ENCODE results near the gene ITPR2.

The ITPR2 gene

GRCh38 chr12:26715232-26715631 is 117.8 kb downstream of the ITPR2 start:
- no peaks in the 10 kb centered on the region for H3K27me3 ChIP-seq (ENCODE audit: low read depth, low read length)
- H3K79me2 ChIP-seq (ENCODE audit: low read length): peaks cover 38% of the 10 kb centered on the region
- no peaks in the 10 kb centered on the region for H4K20me1 ChIP-seq (ENCODE audit: insufficient read depth, low read length)
- H3K36me3 ChIP-seq (replicated peaks; ENCODE audit: low read depth, low read length): peaks cover 17% of the 10 kb centered on the region
- peaks cover 98% of the 10 kb centered on the region for H3K4me1 ChIP-seq (ENCODE audit: low read length)
- H3K27ac ChIP-seq (ENCODE audit: low read length): peak overlapping the region; percentile 97
- TF ChIP-seq, protein P1, sequence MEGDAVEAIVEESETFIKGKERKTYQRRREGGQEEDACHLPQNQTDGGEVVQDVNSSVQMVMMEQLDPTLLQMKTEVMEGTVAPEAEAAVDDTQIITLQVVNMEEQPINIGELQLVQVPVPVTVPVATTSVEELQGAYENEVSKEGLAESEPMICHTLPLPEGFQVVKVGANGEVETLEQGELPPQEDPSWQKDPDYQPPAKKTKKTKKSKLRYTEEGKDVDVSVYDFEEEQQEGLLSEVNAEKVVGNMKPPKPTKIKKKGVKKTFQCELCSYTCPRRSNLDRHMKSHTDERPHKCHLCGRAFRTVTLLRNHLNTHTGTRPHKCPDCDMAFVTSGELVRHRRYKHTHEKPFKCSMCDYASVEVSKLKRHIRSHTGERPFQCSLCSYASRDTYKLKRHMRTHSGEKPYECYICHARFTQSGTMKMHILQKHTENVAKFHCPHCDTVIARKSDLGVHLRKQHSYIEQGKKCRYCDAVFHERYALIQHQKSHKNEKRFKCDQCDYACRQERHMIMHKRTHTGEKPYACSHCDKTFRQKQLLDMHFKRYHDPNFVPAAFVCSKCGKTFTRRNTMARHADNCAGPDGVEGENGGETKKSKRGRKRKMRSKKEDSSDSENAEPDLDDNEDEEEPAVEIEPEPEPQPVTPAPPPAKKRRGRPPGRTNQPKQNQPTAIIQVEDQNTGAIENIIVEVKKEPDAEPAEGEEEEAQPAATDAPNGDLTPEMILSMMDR (IDR thresholded peaks at IDR 0.05; ENCODE audit: low read depth, low read length): no peak
- TF ChIP-seq EZH2phosphoT487 (IDR thresholded peaks at IDR 0.05; ENCODE audit: low read depth): no peak
- H2AFZ ChIP-seq (ENCODE audit: low read depth, low read length): no peak overlapping the region
- peak overlapping the region; percentile 62 for H3K9ac ChIP-seq (ENCODE audit: low read length)
- no peaks in the 10 kb centered on the region for H3K9me3 ChIP-seq (ENCODE audit: insufficient read depth, low read length)
- H3K4me2 ChIP-seq (ENCODE audit: low read length): peak overlapping the region; percentile 73
- H3K4me3 ChIP-seq (ENCODE audit: low read length): peak overlapping the region; percentile 43

DNA sequence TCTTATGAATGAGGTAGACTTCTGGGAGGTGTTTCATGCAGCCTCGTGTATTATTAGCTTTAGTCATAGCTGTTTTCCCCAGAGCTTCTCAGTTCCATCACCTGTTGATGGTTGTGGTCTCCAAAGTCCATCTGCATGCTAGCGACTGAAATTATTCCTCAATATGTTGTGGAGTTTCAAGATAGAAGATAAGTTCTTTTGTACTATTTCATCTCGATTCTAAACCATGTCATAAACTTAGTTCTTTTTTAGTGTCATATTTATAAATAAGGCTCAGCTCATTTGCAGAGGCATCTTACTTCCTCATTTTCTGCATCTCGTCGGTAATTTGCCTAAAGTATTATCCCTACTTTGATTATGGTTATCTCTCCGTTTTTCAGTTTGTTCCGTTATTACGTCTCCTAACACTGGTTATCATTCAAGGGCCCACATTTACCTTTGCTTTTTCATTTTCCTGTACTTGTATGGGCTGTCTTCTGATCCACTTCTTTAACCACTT is 119.1 kb downstream of the ITPR2 start:
- H3K27ac ChIP-seq (ENCODE audit: low read length): peak overlapping the region; percentile 97
- H3K36me3 ChIP-seq (replicated peaks; ENCODE audit: low read depth, low read length): peaks cover 21% of the 10 kb centered on the region
- H3K79me2 ChIP-seq (ENCODE audit: low read length): peaks cover 37% of the 10 kb centered on the region
- H3K4me3 ChIP-seq (ENCODE audit: low read length): peak overlapping the region; percentile 30
- TF ChIP-seq, protein P1 (IDR thresholded peaks at IDR 0.05; ENCODE audit: low read depth, low read length): no peak
- TF ChIP-seq EZH2phosphoT487 (IDR thresholded peaks at IDR 0.05; ENCODE audit: low read depth): no peak
- no peaks in the 10 kb centered on the region for H4K20me1 ChIP-seq (ENCODE audit: insufficient read depth, low read length)
- no peaks in the 10 kb centered on the region for H3K27me3 ChIP-seq (ENCODE audit: low read depth, low read length)
- peak overlapping the region; percentile 64; the same call in 1 of the 2 replicates for H3K9ac ChIP-seq (ENCODE audit: low read length)
- H3K4me1 ChIP-seq (ENCODE audit: low read length): peaks cover 98% of the 10 kb centered on the region
- H3K4me2 ChIP-seq (ENCODE audit: low read length): peak overlapping the region; percentile 73
- H2AFZ ChIP-seq (ENCODE audit: low read depth, low read length): no peak overlapping the region
- H3K9me3 ChIP-seq (ENCODE audit: insufficient read depth, low read length): no peaks in the 10 kb centered on the region

GRCh38 chr12:26712892-26713291 is 120.1 kb downstream of the ITPR2 start:
- H3K4me1 ChIP-seq (ENCODE audit: low read length): peaks cover 90% of the 10 kb centered on the region
- no peak overlapping the region for H2AFZ ChIP-seq (ENCODE audit: low read depth, low read length)
- H3K27ac ChIP-seq (ENCODE audit: low read length): peak overlapping the region; percentile 97
- peak overlapping the region; percentile 73 for H3K4me2 ChIP-seq (ENCODE audit: low read length)
- no peaks in the 10 kb centered on the region for H3K9me3 ChIP-seq (ENCODE audit: insufficient read depth, low read length)
- H3K36me3 ChIP-seq (replicated peaks; ENCODE audit: low read depth, low read length): peaks cover 23% of the 10 kb centered on the region
- H3K27me3 ChIP-seq (ENCODE audit: low read depth, low read length): no peaks in the 10 kb centered on the region
- peak overlapping the region; percentile 64 for H3K9ac ChIP-seq (ENCODE audit: low read length)
- peak overlapping the region; percentile 30 for H3K4me3 ChIP-seq (ENCODE audit: low read length)
- no peaks in the 10 kb centered on the region for H4K20me1 ChIP-seq (ENCODE audit: insufficient read depth, low read length)
- no peak for TF ChIP-seq EZH2phosphoT487 (IDR thresholded peaks at IDR 0.05; ENCODE audit: low read depth)
- TF ChIP-seq, protein P1 (IDR thresholded peaks at IDR 0.05; ENCODE audit: low read depth, low read length): no peak
- H3K79me2 ChIP-seq (ENCODE audit: low read length): peaks cover 40% of the 10 kb centered on the region

DNA sequence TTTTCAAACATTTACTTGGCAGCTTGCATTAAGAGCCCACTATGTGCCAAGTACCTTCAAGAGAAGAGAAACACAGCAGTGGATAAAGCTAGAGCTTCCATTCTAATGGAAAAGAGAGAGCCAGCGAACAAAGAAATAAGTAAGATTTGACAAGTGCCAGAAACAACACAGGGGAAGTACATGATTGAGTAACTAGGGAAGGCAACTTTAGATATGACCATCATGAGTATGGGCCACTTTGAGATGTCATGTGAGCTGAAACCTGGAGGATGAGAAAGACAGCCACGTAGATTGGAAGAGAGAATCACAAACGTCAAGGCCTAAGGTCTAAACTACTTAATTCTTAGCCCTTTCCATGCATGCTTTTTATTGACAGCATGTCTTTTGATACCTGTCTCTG is 121.4 kb downstream of the ITPR2 start:
- Histone ChIP-seq H3K9me3 (ENCODE audit: insufficient read depth, low read length) (no peaks in the 10 kb centered on the region), H3K36me3 (replicated peaks; ENCODE audit: low read depth, low read length) (peaks cover 18% of the 10 kb centered on the region), H3K4me1 (ENCODE audit: low read length) (peaks cover 80% of the 10 kb centered on the region), H3K4me3 (ENCODE audit: low read length) (peak overlapping the region; percentile 29), H3K27ac (ENCODE audit: low read length) (peak overlapping the region; percentile 97), H3K4me2 (ENCODE audit: low read length) (peak overlapping the region; percentile 73), H2AFZ (ENCODE audit: low read depth, low read length) (no peak overlapping the region), H3K79me2 (ENCODE audit: low read length) (peaks cover 31% of the 10 kb centered on the region), H3K27me3 (ENCODE audit: low read depth, low read length) (no peaks in the 10 kb centered on the region), H3K9ac (ENCODE audit: low read length) (peak overlapping the region; percentile 64), H4K20me1 (ENCODE audit: insufficient read depth, low read length) (no peaks in the 10 kb centered on the region)
- TF ChIP-seq, protein P1 (IDR thresholded peaks at IDR 0.05; ENCODE audit: low read depth, low read length): no peak
- TF ChIP-seq EZH2phosphoT487 (IDR thresholded peaks at IDR 0.05; ENCODE audit: low read depth): no peak

All from OCI-LY3 (cell line).